Upper lobe of left lung (tissue), 4 donors: ENCODE measurements around the gene IMMP2L.

Experiments
- POLR2A ChIP-seq, 4 donors: fragments of 450-650 bp; IDR thresholded peaks; one replicate each; pipeline ENCODE4 v1.5.1; 2016 to 2017; ENCODE audit warnings: antibody characterized with exemption in 4 of 4, mild to moderate bottlenecking in 2 of 4
- TF ChIP-seq, protein P1 (sequence below), 6 experiments: fragments of 450-650 bp in 4 of 6; fragments of 200-600 bp in 2 of 6; sonication (generic) in 2 of 6; IDR thresholded peaks; one replicate each; pipeline ENCODE4 v1.5.1; 2016 to 2019; ENCODE audit warnings: antibody characterized with exemption in 6 of 6

GRCh38 chr7:111042842-111043241, 519.5 kb downstream of the IMMP2L start:
- TF ChIP-seq, protein P1, sequence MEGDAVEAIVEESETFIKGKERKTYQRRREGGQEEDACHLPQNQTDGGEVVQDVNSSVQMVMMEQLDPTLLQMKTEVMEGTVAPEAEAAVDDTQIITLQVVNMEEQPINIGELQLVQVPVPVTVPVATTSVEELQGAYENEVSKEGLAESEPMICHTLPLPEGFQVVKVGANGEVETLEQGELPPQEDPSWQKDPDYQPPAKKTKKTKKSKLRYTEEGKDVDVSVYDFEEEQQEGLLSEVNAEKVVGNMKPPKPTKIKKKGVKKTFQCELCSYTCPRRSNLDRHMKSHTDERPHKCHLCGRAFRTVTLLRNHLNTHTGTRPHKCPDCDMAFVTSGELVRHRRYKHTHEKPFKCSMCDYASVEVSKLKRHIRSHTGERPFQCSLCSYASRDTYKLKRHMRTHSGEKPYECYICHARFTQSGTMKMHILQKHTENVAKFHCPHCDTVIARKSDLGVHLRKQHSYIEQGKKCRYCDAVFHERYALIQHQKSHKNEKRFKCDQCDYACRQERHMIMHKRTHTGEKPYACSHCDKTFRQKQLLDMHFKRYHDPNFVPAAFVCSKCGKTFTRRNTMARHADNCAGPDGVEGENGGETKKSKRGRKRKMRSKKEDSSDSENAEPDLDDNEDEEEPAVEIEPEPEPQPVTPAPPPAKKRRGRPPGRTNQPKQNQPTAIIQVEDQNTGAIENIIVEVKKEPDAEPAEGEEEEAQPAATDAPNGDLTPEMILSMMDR (IDR thresholded peaks at IDR 0.05) = no peak
- TF ChIP-seq POLR2A (IDR thresholded peaks at IDR 0.05) = no peak
